ENCODE data around the gene SPECC1L.

SPECC1L gene

GRCh38 chr22:24330636-24331035, 60.0 kb downstream of the SPECC1L start:
- Histone ChIP-seq H3K27me3 (ENCODE audit: control insufficient read depth, insufficient read depth, low read length) (no peaks in the 10 kb centered on the region), H3K36me3 (ENCODE audit: control insufficient read depth, insufficient read depth, low read length) (peaks cover 4% of the 10 kb centered on the region)

GRCh38 chr22:24331468-24332440, 61.1 kb downstream of the SPECC1L start:
- Histone ChIP-seq H3K27me3 (ENCODE audit: control insufficient read depth, insufficient read depth, low read length) (no peaks in the 10 kb centered on the region), H3K36me3 (ENCODE audit: control insufficient read depth, insufficient read depth, low read length) (peaks cover 4% of the 10 kb centered on the region), H3K4me3 (ENCODE audit: low read depth, low read length) (no peak overlapping the region), H3K4me1 (ENCODE audit: control insufficient read depth, insufficient read depth, low read length) (no peaks in the 10 kb centered on the region), H3K9ac (ENCODE audit: low read depth, low read length) (no peak overlapping the region), H3K9me3 (ENCODE audit: control insufficient read depth, insufficient read depth, low read length) (no peaks in the 10 kb centered on the region)

More at GRCh38 chr22:24330636-24331035, 60.0 kb downstream of the SPECC1L start:
- H3K4me1 ChIP-seq (ENCODE audit: control insufficient read depth, insufficient read depth, low read length): no peaks in the 10 kb centered on the region
- H3K9me3 ChIP-seq (ENCODE audit: control insufficient read depth, insufficient read depth, low read length): no peaks in the 10 kb centered on the region
- no peak overlapping the region for H3K4me3 ChIP-seq (ENCODE audit: low read depth, low read length)
- no peak overlapping the region for H3K9ac ChIP-seq (ENCODE audit: low read depth, low read length)

- peaks cover 4% of the 10 kb centered on the region for H3K36me3 ChIP-seq (ENCODE audit: control insufficient read depth, insufficient read depth, low read length)
These were observed 62.7 kb downstream of the SPECC1L start for GRCh38 chr22:24333301-24333700.

GRCh38 chr22:24335496-24335895, 64.9 kb downstream of the SPECC1L start:
- Histone ChIP-seq H3K9me3 (ENCODE audit: control insufficient read depth, insufficient read depth, low read length) (no peaks in the 10 kb centered on the region), H3K4me1 (ENCODE audit: control insufficient read depth, insufficient read depth, low read length) (peaks cover 22% of the 10 kb centered on the region), H3K36me3 (ENCODE audit: control insufficient read depth, insufficient read depth, low read length) (peaks cover 4% of the 10 kb centered on the region), H3K27me3 (ENCODE audit: control insufficient read depth, insufficient read depth, low read length) (no peaks in the 10 kb centered on the region), H3K9ac (ENCODE audit: low read depth, low read length) (no peak overlapping the region), H3K4me3 (ENCODE audit: low read depth, low read length) (no peak overlapping the region)

More at GRCh38 chr22:24333301-24333700, 62.7 kb downstream of the SPECC1L start:
- Histone ChIP-seq H3K27me3 (ENCODE audit: control insufficient read depth, insufficient read depth, low read length) (no peaks in the 10 kb centered on the region), H3K4me3 (ENCODE audit: low read depth, low read length) (no peak overlapping the region), H3K9ac (ENCODE audit: low read depth, low read length) (no peak overlapping the region), H3K4me1 (ENCODE audit: control insufficient read depth, insufficient read depth, low read length) (peaks cover 10% of the 10 kb centered on the region), H3K9me3 (ENCODE audit: control insufficient read depth, insufficient read depth, low read length) (no peaks in the 10 kb centered on the region)

GRCh38 chr22:24337894-24338645, 67.4 kb downstream of the SPECC1L start:
- Histone ChIP-seq H3K4me3 (ENCODE audit: low read depth, low read length) (no peak overlapping the region), H3K9me3 (ENCODE audit: control insufficient read depth, insufficient read depth, low read length) (no peaks in the 10 kb centered on the region), H3K9ac (ENCODE audit: low read depth, low read length) (no peak overlapping the region), H3K27me3 (ENCODE audit: control insufficient read depth, insufficient read depth, low read length) (no peaks in the 10 kb centered on the region), H3K36me3 (ENCODE audit: control insufficient read depth, insufficient read depth, low read length) (peaks cover 8% of the 10 kb centered on the region), H3K4me1 (ENCODE audit: control insufficient read depth, insufficient read depth, low read length) (peaks cover 22% of the 10 kb centered on the region)

- Histone ChIP-seq H3K9ac (ENCODE audit: low read depth, low read length) (no peak overlapping the region), H3K36me3 (ENCODE audit: control insufficient read depth, insufficient read depth, low read length) (peaks cover 8% of the 10 kb centered on the region), H3K4me3 (ENCODE audit: low read depth, low read length) (no peak overlapping the region)
These were observed 68.3 kb downstream of the SPECC1L start for GRCh38 chr22:24338726-24339451.

GRCh38 chr22:24339452-24339747, 68.8 kb downstream of the SPECC1L start:
- H3K9ac ChIP-seq (ENCODE audit: low read depth, low read length): no peak overlapping the region
- peaks cover 6% of the 10 kb centered on the region for H3K36me3 ChIP-seq (ENCODE audit: control insufficient read depth, insufficient read depth, low read length)
- H3K4me3 ChIP-seq (ENCODE audit: low read depth, low read length): no peak overlapping the region
- H3K27me3 ChIP-seq (ENCODE audit: control insufficient read depth, insufficient read depth, low read length): no peaks in the 10 kb centered on the region
- H3K4me1 ChIP-seq (ENCODE audit: control insufficient read depth, insufficient read depth, low read length): peaks cover 22% of the 10 kb centered on the region
- H3K9me3 ChIP-seq (ENCODE audit: control insufficient read depth, insufficient read depth, low read length): no peaks in the 10 kb centered on the region

More at GRCh38 chr22:24338726-24339451, 68.3 kb downstream of the SPECC1L start:
- Histone ChIP-seq H3K9me3 (ENCODE audit: control insufficient read depth, insufficient read depth, low read length) (no peaks in the 10 kb centered on the region), H3K27me3 (ENCODE audit: control insufficient read depth, insufficient read depth, low read length) (no peaks in the 10 kb centered on the region), H3K4me1 (ENCODE audit: control insufficient read depth, insufficient read depth, low read length) (peaks cover 22% of the 10 kb centered on the region)

GRCh38 chr22:24341627-24342026, 71.0 kb downstream of the SPECC1L start:
- Histone ChIP-seq H3K4me3 (ENCODE audit: low read depth, low read length) (no peak overlapping the region), H3K9me3 (ENCODE audit: control insufficient read depth, insufficient read depth, low read length) (no peaks in the 10 kb centered on the region), H3K36me3 (ENCODE audit: control insufficient read depth, insufficient read depth, low read length) (peaks cover 4% of the 10 kb centered on the region), H3K9ac (ENCODE audit: low read depth, low read length) (no peak overlapping the region), H3K27me3 (ENCODE audit: control insufficient read depth, insufficient read depth, low read length) (no peaks in the 10 kb centered on the region), H3K4me1 (ENCODE audit: control insufficient read depth, insufficient read depth, low read length) (peaks cover 22% of the 10 kb centered on the region)

GRCh38 chr22:24350627-24351026, 80.0 kb downstream of the SPECC1L start:
- peaks cover 34% of the 10 kb centered on the region for H3K36me3 ChIP-seq (ENCODE audit: control insufficient read depth, insufficient read depth, low read length)

GRCh38 chr22:24353121-24353520, 82.5 kb downstream of the SPECC1L start:
- H3K4me1 ChIP-seq (ENCODE audit: control insufficient read depth, insufficient read depth, low read length): no peaks in the 10 kb centered on the region
- H3K36me3 ChIP-seq (ENCODE audit: control insufficient read depth, insufficient read depth, low read length): peaks cover 30% of the 10 kb centered on the region
- H3K27me3 ChIP-seq (ENCODE audit: control insufficient read depth, insufficient read depth, low read length): no peaks in the 10 kb centered on the region

More at GRCh38 chr22:24350627-24351026, 80.0 kb downstream of the SPECC1L start:
- Histone ChIP-seq H3K27me3 (ENCODE audit: control insufficient read depth, insufficient read depth, low read length) (no peaks in the 10 kb centered on the region), H3K4me1 (ENCODE audit: control insufficient read depth, insufficient read depth, low read length) (no peaks in the 10 kb centered on the region), H3K9me3 (ENCODE audit: control insufficient read depth, insufficient read depth, low read length) (peaks cover 2% of the 10 kb centered on the region), H3K9ac (ENCODE audit: low read depth, low read length) (no peak overlapping the region), H3K4me3 (ENCODE audit: low read depth, low read length) (no peak overlapping the region)

GRCh38 chr22:24355574-24355973, 84.9 kb downstream of the SPECC1L start:
- no peaks in the 10 kb centered on the region for H3K4me1 ChIP-seq (ENCODE audit: control insufficient read depth, insufficient read depth, low read length)
- no peak overlapping the region for H3K4me3 ChIP-seq (ENCODE audit: low read depth, low read length)
- no peak overlapping the region for H3K9ac ChIP-seq (ENCODE audit: low read depth, low read length)
- no peaks in the 10 kb centered on the region for H3K27me3 ChIP-seq (ENCODE audit: control insufficient read depth, insufficient read depth, low read length)
- peaks cover 2% of the 10 kb centered on the region for H3K9me3 ChIP-seq (ENCODE audit: control insufficient read depth, insufficient read depth, low read length)
- H3K36me3 ChIP-seq (ENCODE audit: control insufficient read depth, insufficient read depth, low read length): peaks cover 19% of the 10 kb centered on the region

More at GRCh38 chr22:24353121-24353520, 82.5 kb downstream of the SPECC1L start:
- H3K9ac ChIP-seq (ENCODE audit: low read depth, low read length): no peak overlapping the region
- no peak overlapping the region for H3K4me3 ChIP-seq (ENCODE audit: low read depth, low read length)
- peaks cover 2% of the 10 kb centered on the region for H3K9me3 ChIP-seq (ENCODE audit: control insufficient read depth, insufficient read depth, low read length)

Data from iPS-15b (cell line).